ENCODE measurements around the gene NEB.

Gene NEB

GRCh38 chr2:151777935-151778334, 43.7 kb upstream of the NEB start:
- H3K4me3 ChIP-seq (ENCODE audit: control insufficient read depth, low read depth, low read length): no peak overlapping the region
- no peak for TF ChIP-seq CTCF (conservative IDR thresholded peaks at IDR 0.05; ENCODE audit: control insufficient read depth, insufficient read depth, low read depth, low read length)
- DNase-seq (ENCODE audit: low read depth): no peak

GRCh38 chr2:151777487-151777886, 43.2 kb upstream of the NEB start:
- H3K4me3 ChIP-seq (ENCODE audit: control insufficient read depth, low read depth, low read length): no peak overlapping the region
- TF ChIP-seq CTCF (conservative IDR thresholded peaks at IDR 0.05; ENCODE audit: control insufficient read depth, insufficient read depth, low read depth, low read length): peak; percentile 31
- no peak for DNase-seq (ENCODE audit: low read depth)

GRCh38 chr2:151776367-151776766, 42.1 kb upstream of the NEB start:
- TF ChIP-seq CTCF (conservative IDR thresholded peaks at IDR 0.05; ENCODE audit: control insufficient read depth, insufficient read depth, low read depth, low read length): no peak
- H3K4me3 ChIP-seq (ENCODE audit: control insufficient read depth, low read depth, low read length): no peak overlapping the region
- no peak for DNase-seq (ENCODE audit: low read depth)

- DNase-seq (ENCODE audit: low read depth): peak; percentile 45
- no peak overlapping the region for H3K4me3 ChIP-seq (ENCODE audit: control insufficient read depth, low read depth, low read length)
- no peak for TF ChIP-seq CTCF (conservative IDR thresholded peaks at IDR 0.05; ENCODE audit: control insufficient read depth, insufficient read depth, low read depth, low read length)
These were observed 40.9 kb upstream of the NEB start for GRCh38 chr2:151775057-151775740.

- peak; percentile 87 for DNase-seq (ENCODE audit: low read depth)
- TF ChIP-seq CTCF (conservative IDR thresholded peaks at IDR 0.05; ENCODE audit: control insufficient read depth, insufficient read depth, low read depth, low read length): no peak
- H3K4me3 ChIP-seq (ENCODE audit: control insufficient read depth, low read depth, low read length): no peak overlapping the region
These were observed 40.2 kb upstream of the NEB start for GRCh38 chr2:151774506-151774905.

- TF ChIP-seq CTCF (conservative IDR thresholded peaks at IDR 0.05; ENCODE audit: control insufficient read depth, insufficient read depth, low read depth, low read length): no peak
- peak; percentile 77 for DNase-seq (ENCODE audit: low read depth)
- H3K4me3 ChIP-seq (ENCODE audit: control insufficient read depth, low read depth, low read length): no peak overlapping the region
These were observed 37.5 kb upstream of the NEB start for GRCh38 chr2:151771599-151772358.
